ENCODE results near the gene DVL2. TPM values are rescaled to one million over a fixed set of nuclear protein-coding genes. Genes with fewer than 3 reads are reported as not detected.

The DVL2 gene
- total and polyA plus RNA-seq, 2 of the 13 experiments (the other 11 are each of a cell fraction or from before 2014, with no cell fraction given), result 5.7 to 38.2 TPM

DNA sequence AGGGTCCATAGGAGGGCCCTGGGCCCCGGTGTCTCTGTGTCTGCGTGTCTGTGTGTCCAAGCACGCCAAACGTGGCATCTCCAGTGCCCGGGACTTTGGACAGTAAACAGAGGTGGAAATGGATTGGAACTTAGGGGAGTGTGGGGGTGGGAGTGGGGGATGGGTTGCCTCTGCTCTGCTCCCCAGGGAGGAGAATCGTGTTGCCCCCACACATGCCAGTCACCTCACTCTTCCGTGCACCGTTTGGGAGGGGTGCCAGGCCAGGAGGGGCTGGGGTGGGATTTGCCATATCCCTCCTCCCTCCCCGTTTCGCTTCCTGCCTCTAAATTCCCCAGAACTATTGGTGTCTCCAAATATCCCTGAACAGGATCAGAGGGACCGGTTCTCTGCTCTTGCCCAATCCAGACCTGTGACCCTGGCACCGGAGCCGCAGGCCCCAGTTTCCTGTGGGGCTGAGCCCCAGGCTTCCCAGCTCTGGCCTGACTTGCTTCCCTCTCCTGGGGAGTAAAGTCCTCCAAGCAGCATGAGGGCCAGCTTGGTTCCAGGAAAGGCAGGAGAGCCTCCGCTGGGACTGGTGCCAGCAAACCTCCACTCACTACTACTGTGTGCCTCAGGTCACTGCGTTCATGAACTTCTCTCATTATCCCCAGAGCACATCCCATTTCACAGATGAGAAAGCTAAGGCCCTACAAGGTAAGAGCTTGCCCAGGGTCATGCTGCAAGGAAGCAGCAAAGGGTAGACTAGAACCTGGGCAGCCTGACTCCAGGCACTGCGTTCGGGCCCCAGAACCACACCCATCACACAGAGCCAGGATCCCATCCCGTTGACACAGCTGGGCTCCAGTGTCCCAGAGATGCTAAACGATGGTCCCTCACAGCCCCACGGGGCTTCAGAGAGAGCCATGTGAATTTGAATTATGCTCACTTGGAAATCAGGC is 54.7 kb downstream of the DVL2 start, which contains the start of gene ASGR1 (continued):
- TF ChIP-seq, protein P1, sequence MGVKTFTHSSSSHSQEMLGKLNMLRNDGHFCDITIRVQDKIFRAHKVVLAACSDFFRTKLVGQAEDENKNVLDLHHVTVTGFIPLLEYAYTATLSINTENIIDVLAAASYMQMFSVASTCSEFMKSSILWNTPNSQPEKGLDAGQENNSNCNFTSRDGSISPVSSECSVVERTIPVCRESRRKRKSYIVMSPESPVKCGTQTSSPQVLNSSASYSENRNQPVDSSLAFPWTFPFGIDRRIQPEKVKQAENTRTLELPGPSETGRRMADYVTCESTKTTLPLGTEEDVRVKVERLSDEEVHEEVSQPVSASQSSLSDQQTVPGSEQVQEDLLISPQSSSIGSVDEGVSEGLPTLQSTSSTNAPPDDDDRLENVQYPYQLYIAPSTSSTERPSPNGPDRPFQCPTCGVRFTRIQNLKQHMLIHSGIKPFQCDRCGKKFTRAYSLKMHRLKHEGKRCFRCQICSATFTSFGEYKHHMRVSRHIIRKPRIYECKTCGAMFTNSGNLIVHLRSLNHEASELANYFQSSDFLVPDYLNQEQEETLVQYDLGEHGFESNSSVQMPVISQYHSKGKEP (CRISPR knock-in tag; IDR thresholded peaks at IDR 0.05), result no peak
- TF ChIP-seq ZNF746 (CRISPR knock-in tag; IDR thresholded peaks at IDR 0.05), result peak; percentile 86; the same call in 1 of the 2 replicates
- TF ChIP-seq, protein P2, sequence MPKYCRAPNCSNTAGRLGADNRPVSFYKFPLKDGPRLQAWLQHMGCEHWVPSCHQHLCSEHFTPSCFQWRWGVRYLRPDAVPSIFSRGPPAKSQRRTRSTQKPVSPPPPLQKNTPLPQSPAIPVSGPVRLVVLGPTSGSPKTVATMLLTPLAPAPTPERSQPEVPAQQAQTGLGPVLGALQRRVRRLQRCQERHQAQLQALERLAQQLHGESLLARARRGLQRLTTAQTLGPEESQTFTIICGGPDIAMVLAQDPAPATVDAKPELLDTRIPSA (CRISPR knock-in tag; IDR thresholded peaks at IDR 0.05; ENCODE audit: borderline replicate concordance), result no peak
- TF ChIP-seq RFXAP (CRISPR knock-in tag; IDR thresholded peaks at IDR 0.05; ENCODE audit: borderline replicate concordance), result peak; percentile 43; the same call in 1 of the 2 replicates
- TF ChIP-seq JDP2 (CRISPR knock-in tag; IDR thresholded peaks at IDR 0.05; ENCODE audit: borderline replicate concordance), result no peak
- TF ChIP-seq, protein P3, sequence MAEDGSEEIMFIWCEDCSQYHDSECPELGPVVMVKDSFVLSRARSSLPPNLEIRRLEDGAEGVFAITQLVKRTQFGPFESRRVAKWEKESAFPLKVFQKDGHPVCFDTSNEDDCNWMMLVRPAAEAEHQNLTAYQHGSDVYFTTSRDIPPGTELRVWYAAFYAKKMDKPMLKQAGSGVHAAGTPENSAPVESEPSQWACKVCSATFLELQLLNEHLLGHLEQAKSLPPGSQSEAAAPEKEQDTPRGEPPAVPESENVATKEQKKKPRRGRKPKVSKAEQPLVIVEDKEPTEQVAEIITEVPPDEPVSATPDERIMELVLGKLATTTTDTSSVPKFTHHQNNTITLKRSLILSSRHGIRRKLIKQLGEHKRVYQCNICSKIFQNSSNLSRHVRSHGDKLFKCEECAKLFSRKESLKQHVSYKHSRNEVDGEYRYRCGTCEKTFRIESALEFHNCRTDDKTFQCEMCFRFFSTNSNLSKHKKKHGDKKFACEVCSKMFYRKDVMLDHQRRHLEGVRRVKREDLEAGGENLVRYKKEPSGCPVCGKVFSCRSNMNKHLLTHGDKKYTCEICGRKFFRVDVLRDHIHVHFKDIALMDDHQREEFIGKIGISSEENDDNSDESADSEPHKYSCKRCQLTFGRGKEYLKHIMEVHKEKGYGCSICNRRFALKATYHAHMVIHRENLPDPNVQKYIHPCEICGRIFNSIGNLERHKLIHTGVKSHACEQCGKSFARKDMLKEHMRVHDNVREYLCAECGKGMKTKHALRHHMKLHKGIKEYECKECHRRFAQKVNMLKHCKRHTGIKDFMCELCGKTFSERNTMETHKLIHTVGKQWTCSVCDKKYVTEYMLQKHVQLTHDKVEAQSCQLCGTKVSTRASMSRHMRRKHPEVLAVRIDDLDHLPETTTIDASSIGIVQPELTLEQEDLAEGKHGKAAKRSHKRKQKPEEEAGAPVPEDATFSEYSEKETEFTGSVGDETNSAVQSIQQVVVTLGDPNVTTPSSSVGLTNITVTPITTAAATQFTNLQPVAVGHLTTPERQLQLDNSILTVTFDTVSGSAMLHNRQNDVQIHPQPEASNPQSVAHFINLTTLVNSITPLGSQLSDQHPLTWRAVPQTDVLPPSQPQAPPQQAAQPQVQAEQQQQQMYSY (CRISPR knock-in tag; IDR thresholded peaks at IDR 0.05), result peak; percentile 21; the same call in 1 of the 2 replicates
- no peak for TF ChIP-seq SP140L (CRISPR knock-in tag; IDR thresholded peaks at IDR 0.05; ENCODE audit: borderline replicate concordance)
- no peak for TF ChIP-seq SMAD9 (CRISPR knock-in tag; IDR thresholded peaks at IDR 0.05)
- TF ChIP-seq RAD21 (CRISPR knock-in tag; IDR thresholded peaks at IDR 0.05), result peak; percentile 43
- TF ChIP-seq, protein P4, sequence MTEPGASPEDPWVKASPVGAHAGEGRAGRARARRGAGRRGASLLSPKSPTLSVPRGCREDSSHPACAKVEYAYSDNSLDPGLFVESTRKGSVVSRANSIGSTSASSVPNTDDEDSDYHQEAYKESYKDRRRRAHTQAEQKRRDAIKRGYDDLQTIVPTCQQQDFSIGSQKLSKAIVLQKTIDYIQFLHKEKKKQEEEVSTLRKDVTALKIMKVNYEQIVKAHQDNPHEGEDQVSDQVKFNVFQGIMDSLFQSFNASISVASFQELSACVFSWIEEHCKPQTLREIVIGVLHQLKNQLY (CRISPR knock-in tag; IDR thresholded peaks at IDR 0.05), result peak; percentile 84
- TF ChIP-seq ZNF788 (CRISPR knock-in tag; IDR thresholded peaks at IDR 0.05; ENCODE audit: borderline replicate concordance), result peak; percentile 86; the same call in 1 of the 2 replicates
- no peak for TF ChIP-seq ATF7 (IDR thresholded peaks at IDR 0.05)
- 0 out of 2 replicates have a peak, but pooled peaks have one; percentile 21 for TF ChIP-seq ATF7 (CRISPR knock-in tag; IDR thresholded peaks at IDR 0.05)
- TF ChIP-seq MTF2 (CRISPR knock-in tag; IDR thresholded peaks at IDR 0.05; ENCODE audit: borderline replicate concordance), result 0 out of 2 replicates have a peak, but pooled peaks have one; percentile 52
- TF ChIP-seq, protein P5, sequence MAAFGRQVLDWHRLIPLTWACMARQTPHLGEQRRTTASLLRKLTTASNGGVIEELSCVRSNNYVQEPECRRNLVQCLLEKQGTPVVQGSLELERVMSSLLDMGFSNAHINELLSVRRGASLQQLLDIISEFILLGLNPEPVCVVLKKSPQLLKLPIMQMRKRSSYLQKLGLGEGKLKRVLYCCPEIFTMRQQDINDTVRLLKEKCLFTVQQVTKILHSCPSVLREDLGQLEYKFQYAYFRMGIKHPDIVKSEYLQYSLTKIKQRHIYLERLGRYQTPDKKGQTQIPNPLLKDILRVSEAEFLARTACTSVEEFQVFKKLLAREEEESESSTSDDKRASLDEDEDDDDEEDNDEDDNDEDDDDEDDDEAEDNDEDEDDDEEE (CRISPR knock-in tag; IDR thresholded peaks at IDR 0.05), result 0 out of 2 replicates have a peak, but pooled peaks have one; percentile 11
- peak; percentile 93 for TF ChIP-seq ZNF768 (CRISPR knock-in tag; IDR thresholded peaks at IDR 0.05)
- no peak for TF ChIP-seq ZNF674 (CRISPR knock-in tag; IDR thresholded peaks at IDR 0.05; ENCODE audit: low read depth)
- TF ChIP-seq, protein P6, sequence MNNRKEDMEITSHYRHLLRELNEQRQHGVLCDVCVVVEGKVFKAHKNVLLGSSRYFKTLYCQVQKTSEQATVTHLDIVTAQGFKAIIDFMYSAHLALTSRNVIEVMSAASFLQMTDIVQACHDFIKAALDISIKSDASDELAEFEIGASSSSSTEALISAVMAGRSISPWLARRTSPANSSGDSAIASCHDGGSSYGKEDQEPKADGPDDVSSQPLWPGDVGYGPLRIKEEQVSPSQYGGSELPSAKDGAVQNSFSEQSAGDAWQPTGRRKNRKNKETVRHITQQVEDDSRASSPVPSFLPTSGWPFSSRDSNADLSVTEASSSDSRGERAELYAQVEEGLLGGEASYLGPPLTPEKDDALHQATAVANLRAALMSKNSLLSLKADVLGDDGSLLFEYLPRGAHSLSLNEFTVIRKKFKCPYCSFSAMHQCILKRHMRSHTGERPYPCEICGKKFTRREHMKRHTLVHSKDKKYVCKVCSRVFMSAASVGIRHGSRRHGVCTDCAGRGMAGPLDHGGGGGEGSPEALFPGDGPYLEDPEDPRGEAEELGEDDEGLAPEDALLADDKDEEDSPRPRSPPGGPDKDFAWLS (CRISPR knock-in tag; IDR thresholded peaks at IDR 0.05; ENCODE audit: borderline replicate concordance), result peak; percentile 100

Data from HepG2 (cell line).